RWPE1 (cell line): ENCODE results near the gene NEK1.
"Not testable (repeated sequence)": the region's sequence is repeated elsewhere in the genome, so short reads cannot be mapped to it uniquely, and the experiment has no call there.

Experiments
- CTCF ChIA-PET: fragments of 350-600 bp; sonication (Branson Sonifier 250); formaldehyde crosslinking; extraction: SDS; loops from one replicate; lab custom pipeline; 2021; lab: Yijun Ruan, JAX
- POLR2A ChIA-PET: fragments of 400-600 bp; formaldehyde crosslinking; extraction: SDS; loops from one replicate; lab custom pipeline; 2020; ENCODE audit warnings: antibody characterized with exemption; ENCODE audit not compliant: low non-redundant PET; lab: Yijun Ruan, JAX
- DNase-seq: peaks from one replicate; pipeline ENCODE4 v3.0.0; 2012; ENCODE audit warnings: low spot score
- H3K27ac ChIP-seq: fragments of 450-650 bp; 2 replicates; pipeline ENCODE4 v1.5.1; 2017
- CTCF ChIP-seq: fragments of 450-650 bp; conservative IDR thresholded peaks from 2 replicates; pipeline ENCODE4 v1.5.1; 2017; ENCODE audit warnings: low read depth, mild to moderate bottlenecking

The NEK1 gene

GRCh38 chr4:169458575-169458974 is 153.8 kb downstream of the NEK1 start:
- no peak for DNase-seq
- TF ChIP-seq CTCF: no peak
- no peak overlapping the region for H3K27ac ChIP-seq
- ChIA-PET CTCF (interaction anchor here (0.6 kb wide), 1 partner anchor 288 kb away, joined by 4 read pairs; no protein-coding TSS in a partner anchor), POLR2A (no interaction called here)

GRCh38 chr4:169452644-169453043 is 159.7 kb downstream of the NEK1 start:
- DNase-seq, CTCF ChIA-PET, H3K27ac ChIP-seq, POLR2A ChIA-PET: not testable (repeated sequence)

GRCh38 chr4:169448935-169449334 is 163.4 kb downstream of the NEK1 start:
- DNase-seq, H3K27ac ChIP-seq, POLR2A ChIA-PET: not testable (repeated sequence)
- CTCF ChIA-PET: interaction anchor here (0.6 kb wide), 1 partner anchor 654 kb away, joined by 4 read pairs; no protein-coding TSS in a partner anchor

- H3K27ac ChIP-seq: no peak overlapping the region
- ChIA-PET CTCF (no interaction called here), POLR2A (no interaction called here)
- no peak for TF ChIP-seq CTCF
- DNase-seq: no peak
These were observed 165.6 kb downstream of the NEK1 start for GRCh38 chr4:169446824-169447223.

GRCh38 chr4:169443748-169444147 is 168.6 kb downstream of the NEK1 start:
- no peak overlapping the region for H3K27ac ChIP-seq
- TF ChIP-seq CTCF: no peak
- ChIA-PET POLR2A (no interaction called here), CTCF (no interaction called here)
- no peak for DNase-seq

GRCh38 chr4:169440446-169440845 is 171.9 kb downstream of the NEK1 start:
- POLR2A ChIA-PET: no interaction called here
- TF ChIP-seq CTCF: no peak
- CTCF ChIA-PET: interaction anchor here (0.7 kb wide), 1 partner anchor 442 kb away, joined by 3 read pairs; no protein-coding TSS in a partner anchor
- H3K27ac ChIP-seq: no peak overlapping the region
- no peak for DNase-seq

- ChIA-PET CTCF (no interaction called here), POLR2A (no interaction called here)
- no peak overlapping the region for H3K27ac ChIP-seq
- DNase-seq: no peak
- TF ChIP-seq CTCF: no peak
These were observed 173.1 kb downstream of the NEK1 start for GRCh38 chr4:169439244-169439643.

GRCh38 chr4:169438057-169438480 is 174.3 kb downstream of the NEK1 start:
- POLR2A ChIA-PET: no interaction called here
- DNase-seq: no peak
- no peak for TF ChIP-seq CTCF
- no peak overlapping the region for H3K27ac ChIP-seq
- CTCF ChIA-PET: interaction anchor here (0.6 to 0.7 kb wide), 3 partner anchors 189 to 1657 kb away, joined by 3 read pairs; no protein-coding TSS in a partner anchor
